NOMO-1 (cell line): ENCODE data around the gene LILRA1.
"Not testable (repeated sequence)": the region's sequence is repeated elsewhere in the genome, so short reads cannot be mapped to it uniquely, and the experiment has no call there.

Experiments
- DNase-seq, 2 experiments: peaks; one replicate each; lab custom pipeline; 2025; ENCODE audit not compliant: unreplicated experiment in 2 of 2; lab: John Stamatoyannopoulos, UW

LILRA1 gene

GRCh38 chr19:54622431-54622830 is 29.0 kb downstream of the LILRA1 start:
- DNase-seq, result no peak

- DNase-seq, result not testable (repeated sequence)
These were observed 30.8 kb downstream of the LILRA1 start for GRCh38 chr19:54624234-54624633.

- not testable (repeated sequence) for DNase-seq
These were observed 31.7 kb downstream of the LILRA1 start for GRCh38 chr19:54624934-54625730.

- DNase-seq, result no peak
These were observed 33.3 kb downstream of the LILRA1 start for GRCh38 chr19:54626757-54627156.

- DNase-seq, result not testable (repeated sequence)
These were observed 34.5 kb downstream of the LILRA1 start for GRCh38 chr19:54627912-54628311.

GRCh38 chr19:54630262-54630661 is 36.8 kb downstream of the LILRA1 start, which contains the start of gene LILRB1:
Gene LILRB1 (plus strand): TSS chr19:54630484. CDS start chr19:54631074, 590 bp downstream.
- peak; percentile 42 to 71 for DNase-seq

GRCh38 chr19:54630782-54631181 is 37.4 kb downstream of the LILRA1 start:
- no peak for DNase-seq

- not testable (repeated sequence) for DNase-seq
These were observed 38.3 kb downstream of the LILRA1 start for GRCh38 chr19:54631489-54632337.

- not testable (repeated sequence) for DNase-seq
These were observed 39.1 kb downstream of the LILRA1 start for GRCh38 chr19:54632517-54632916.

- no peak for DNase-seq
These were observed 40.0 kb downstream of the LILRA1 start for GRCh38 chr19:54633401-54633800.

GRCh38 chr19:54636081-54636480 is 42.6 kb downstream of the LILRA1 start:
- not testable (repeated sequence) for DNase-seq

- DNase-seq, result no peak
These were observed 45.3 kb downstream of the LILRA1 start for GRCh38 chr19:54638683-54639082.

GRCh38 chr19:54642953-54643352 is 49.5 kb downstream of the LILRA1 start:
- peak; percentile 23 to 30 for DNase-seq

- DNase-seq, result not testable (repeated sequence)
These were observed 50.2 kb downstream of the LILRA1 start for GRCh38 chr19:54643583-54643982.

GRCh38 chr19:54644056-54644455 is 50.6 kb downstream of the LILRA1 start:
- peak; percentile 26 to 56 for DNase-seq

- DNase-seq, result no peak
These were observed 53.0 kb downstream of the LILRA1 start for GRCh38 chr19:54646331-54646841.

GRCh38 chr19:54648129-54648528 is 54.7 kb downstream of the LILRA1 start:
- no peak for DNase-seq

- DNase-seq, result no peak
These were observed 56.8 kb downstream of the LILRA1 start for GRCh38 chr19:54650108-54650655.
